Measurements from ENCODE around the gene ORAI3. TPM values are rescaled to one million over a fixed set of nuclear protein-coding genes. Genes with fewer than 3 reads are reported as not detected.

The ORAI3 gene
- total RNA-seq, 2 experiments from 2014 or later: 30.3 to 33.6 TPM

DNA sequence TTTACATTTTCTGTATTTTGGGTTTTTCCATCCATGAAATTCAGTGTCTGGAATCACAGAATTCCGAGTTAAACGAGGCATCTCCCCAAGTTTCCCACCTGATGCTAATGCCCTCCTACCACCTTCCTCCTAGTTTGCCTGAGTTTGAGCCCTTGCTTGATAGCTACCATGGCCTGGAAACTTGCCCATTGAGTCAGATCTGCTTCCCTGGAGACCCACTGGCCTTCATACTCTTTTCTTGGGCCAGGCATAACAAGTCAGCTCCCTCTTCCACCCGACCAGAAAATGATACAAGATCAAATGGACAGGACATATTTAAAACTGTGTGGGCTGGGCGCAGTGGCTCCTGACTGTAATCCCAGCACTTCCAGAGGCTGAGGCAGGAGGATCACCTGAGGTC is 18.9 kb downstream of the ORAI3 start:
- CTCF ChIA-PET: interaction anchor here (1.3 kb wide), 1 partner anchor 123 kb away, joined by 4 read pairs; no protein-coding TSS in a partner anchor
- peaks cover 69% of the 10 kb centered on the region for H3K36me3 Mint-ChIP-seq (ENCODE audit: low read depth)

DNA sequence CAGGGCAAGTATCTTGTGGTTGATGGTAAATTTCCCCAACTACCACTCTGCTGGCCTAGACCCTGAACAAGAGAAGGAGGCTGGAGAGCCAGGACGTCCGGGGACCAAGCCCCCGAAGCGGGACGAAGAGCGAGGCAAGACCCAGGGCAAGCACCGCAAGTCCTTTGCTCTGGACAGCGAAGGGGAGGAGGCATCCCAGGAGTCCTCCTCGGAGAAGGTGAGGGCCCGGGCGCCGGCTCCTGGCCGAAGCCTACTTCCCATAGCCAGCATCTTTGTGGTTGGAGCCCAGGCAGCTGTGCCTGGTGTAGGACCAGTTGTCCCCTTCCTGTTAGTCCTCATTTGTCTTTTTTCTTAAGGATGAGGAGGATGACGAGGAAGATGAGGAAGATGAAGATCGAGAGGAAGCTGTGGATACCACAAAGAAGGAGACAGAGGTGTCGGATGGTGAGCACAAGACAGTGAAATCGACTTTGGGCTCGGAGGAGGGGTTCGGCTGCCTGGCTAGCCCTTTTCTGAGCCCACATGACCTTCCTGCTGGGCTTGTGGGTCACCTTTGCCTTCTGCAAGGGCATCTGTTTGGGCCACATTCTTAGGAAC is 20.5 kb downstream of the ORAI3 start:
- Mint-ChIP-seq H3K9me3 (no peaks in the 10 kb centered on the region), H3K27ac (no peak overlapping the region), H3K27me3 (no peaks in the 10 kb centered on the region), H3K4me3 (no peak overlapping the region), H3K4me1 (no peaks in the 10 kb centered on the region), H3K36me3 (ENCODE audit: low read depth) (peaks cover 72% of the 10 kb centered on the region)
- ChIA-PET CTCF (no interaction called here), POLR2A (no interaction called here)
- no peak for DNase-seq

More for the DNA sequence above, 18.9 kb downstream of the ORAI3 start:
- no peaks in the 10 kb centered on the region for H3K9me3 Mint-ChIP-seq
- no peaks in the 10 kb centered on the region for H3K4me1 Mint-ChIP-seq
- H3K27me3 Mint-ChIP-seq: no peaks in the 10 kb centered on the region
- DNase-seq: no peak
- H3K4me3 Mint-ChIP-seq: no peak overlapping the region
- POLR2A ChIA-PET: no interaction called here
- no peak overlapping the region for H3K27ac Mint-ChIP-seq

- DNase-seq: no peak
- no peaks in the 10 kb centered on the region for H3K27me3 Mint-ChIP-seq
- no peak overlapping the region for H3K27ac Mint-ChIP-seq
- POLR2A ChIA-PET: no interaction called here
- H3K4me3 Mint-ChIP-seq: no peak overlapping the region
- no peaks in the 10 kb centered on the region for H3K9me3 Mint-ChIP-seq
- CTCF ChIA-PET: no interaction called here
- H3K36me3 Mint-ChIP-seq (ENCODE audit: low read depth): peaks cover 67% of the 10 kb centered on the region
- H3K4me1 Mint-ChIP-seq: no peaks in the 10 kb centered on the region
Measured at GRCh38 chr16:30971298-30971697, 22.4 kb downstream of the ORAI3 start.

- Mint-ChIP-seq H3K27me3 (no peaks in the 10 kb centered on the region), H3K27ac (no peak overlapping the region), H3K36me3 (ENCODE audit: low read depth) (peaks cover 63% of the 10 kb centered on the region), H3K9me3 (no peaks in the 10 kb centered on the region), H3K4me1 (no peaks in the 10 kb centered on the region), H3K4me3 (no peak overlapping the region)
- no peak for DNase-seq
- ChIA-PET CTCF (no interaction called here), POLR2A (no interaction called here)
Measured at GRCh38 chr16:30972872-30973271, 24.0 kb downstream of the ORAI3 start.

DNA sequence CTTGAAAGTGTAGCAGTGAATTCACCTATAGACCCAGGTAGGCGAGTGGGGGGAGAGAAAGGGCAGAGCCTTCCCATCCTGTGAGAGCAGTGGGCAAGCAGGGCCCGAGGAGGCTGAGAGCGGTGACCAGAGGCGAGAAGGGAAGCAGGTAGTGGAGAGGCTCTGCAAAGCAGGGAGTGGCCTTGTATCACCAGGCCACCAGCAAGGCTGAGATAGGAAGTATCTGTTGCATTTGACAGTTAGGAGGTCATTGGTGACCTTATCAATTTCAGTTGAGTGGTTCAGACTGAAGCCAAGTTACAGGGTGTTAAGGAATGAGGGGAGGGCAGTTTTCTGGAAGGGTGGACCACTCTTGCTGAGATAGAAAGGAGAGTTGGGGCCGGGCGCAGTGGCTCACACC is 25.5 kb downstream of the ORAI3 start:
- H3K27ac Mint-ChIP-seq: no peak overlapping the region
- H3K27me3 Mint-ChIP-seq: no peaks in the 10 kb centered on the region
- H3K36me3 Mint-ChIP-seq (ENCODE audit: low read depth): peaks cover 63% of the 10 kb centered on the region
- no peaks in the 10 kb centered on the region for H3K4me1 Mint-ChIP-seq
- ChIA-PET POLR2A (no interaction called here), CTCF (no interaction called here)
- no peak for DNase-seq
- no peak overlapping the region for H3K4me3 Mint-ChIP-seq
- no peaks in the 10 kb centered on the region for H3K9me3 Mint-ChIP-seq

GRCh38 chr16:30976486-30976885 is 27.6 kb downstream of the ORAI3 start:
- H3K27me3 Mint-ChIP-seq: no peaks in the 10 kb centered on the region
- no peak overlapping the region for H3K4me3 Mint-ChIP-seq
- POLR2A ChIA-PET: no interaction called here
- no peaks in the 10 kb centered on the region for H3K9me3 Mint-ChIP-seq
- H3K4me1 Mint-ChIP-seq: no peaks in the 10 kb centered on the region
- CTCF ChIA-PET: no interaction called here
- DNase-seq: no peak
- H3K36me3 Mint-ChIP-seq (ENCODE audit: low read depth): peaks cover 56% of the 10 kb centered on the region
- no peak overlapping the region for H3K27ac Mint-ChIP-seq

- no peaks in the 10 kb centered on the region for H3K4me1 Mint-ChIP-seq
- no peak overlapping the region for H3K4me3 Mint-ChIP-seq
- no peaks in the 10 kb centered on the region for H3K9me3 Mint-ChIP-seq
- ChIA-PET CTCF (interaction anchor here (0.7 to 1.1 kb wide), 2 partner anchors 96 to 165 kb away, joined by 4 read pairs; partner anchors contain the start of gene ZNF668), POLR2A (no interaction called here)
- H3K36me3 Mint-ChIP-seq (ENCODE audit: low read depth): peaks cover 52% of the 10 kb centered on the region
- H3K27ac Mint-ChIP-seq: no peak overlapping the region
- H3K27me3 Mint-ChIP-seq: no peaks in the 10 kb centered on the region
- DNase-seq: no peak
Measured at GRCh38 chr16:30977502-30977901, 28.6 kb downstream of the ORAI3 start.

DNA sequence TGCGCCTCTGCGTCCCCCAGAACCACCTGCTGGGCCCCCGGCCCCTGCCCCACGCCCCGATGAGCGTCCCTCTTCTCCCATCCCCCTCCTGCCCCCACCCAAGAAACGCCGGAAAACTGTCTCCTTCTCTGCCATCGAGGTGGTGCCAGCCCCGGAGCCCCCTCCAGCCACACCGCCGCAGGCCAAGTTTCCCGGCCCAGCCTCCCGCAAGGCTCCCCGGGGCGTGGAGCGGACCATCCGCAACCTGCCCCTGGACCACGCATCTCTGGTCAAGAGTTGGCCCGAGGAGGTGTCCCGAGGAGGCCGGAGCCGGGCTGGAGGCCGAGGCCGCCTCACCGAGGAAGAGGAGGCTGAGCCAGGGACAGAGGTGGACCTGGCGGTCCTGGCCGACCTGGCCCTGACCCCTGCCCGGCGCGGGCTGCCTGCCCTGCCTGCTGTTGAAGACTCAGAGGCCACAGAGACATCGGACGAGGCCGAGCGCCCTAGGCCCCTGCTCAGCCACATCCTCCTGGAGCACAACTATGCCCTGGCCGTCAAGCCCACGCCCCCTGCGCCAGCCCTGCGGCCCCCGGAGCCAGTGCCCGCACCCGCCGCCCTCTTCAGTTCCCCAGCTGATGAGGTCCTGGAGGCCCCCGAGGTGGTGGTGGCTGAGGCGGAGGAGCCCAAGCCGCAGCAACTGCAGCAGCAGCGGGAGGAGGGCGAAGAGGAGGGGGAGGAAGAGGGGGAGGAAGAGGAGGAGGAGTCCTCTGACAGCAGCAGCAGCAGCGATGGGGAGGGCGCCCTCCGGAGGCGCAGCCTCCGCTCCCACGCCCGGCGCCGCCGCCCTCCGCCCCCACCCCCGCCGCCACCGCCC is 30.5 kb downstream of the ORAI3 start:
- H3K36me3 Mint-ChIP-seq (ENCODE audit: low read depth): peaks cover 42% of the 10 kb centered on the region
- H3K4me3 Mint-ChIP-seq: no peak overlapping the region
- H3K27me3 Mint-ChIP-seq: no peaks in the 10 kb centered on the region
- H3K4me1 Mint-ChIP-seq: peaks cover 2% of the 10 kb centered on the region
- H3K9me3 Mint-ChIP-seq: no peaks in the 10 kb centered on the region
- H3K27ac Mint-ChIP-seq: no peak overlapping the region
- ChIA-PET CTCF (no interaction called here), POLR2A (interaction anchor here (1.3 kb wide), 1 partner anchor 44 kb away, joined by 3 read pairs; no protein-coding TSS in a partner anchor)
- DNase-seq: no peak

DNA sequence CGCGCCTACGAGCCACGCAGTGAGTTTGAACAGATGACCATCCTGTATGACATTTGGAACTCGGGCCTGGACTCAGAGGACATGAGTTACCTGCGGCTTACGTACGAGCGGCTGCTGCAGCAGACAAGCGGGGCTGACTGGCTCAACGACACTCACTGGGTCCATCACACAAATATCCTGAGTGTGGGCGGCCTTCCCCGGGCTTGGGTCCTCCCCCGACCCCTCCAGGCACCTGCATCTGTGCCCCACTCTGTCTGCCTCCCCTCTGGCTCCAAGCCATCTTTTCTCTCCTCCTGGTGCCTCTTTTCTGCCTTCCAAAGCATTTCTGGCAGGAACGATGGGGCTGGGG is 31.1 kb downstream of the ORAI3 start:
- Mint-ChIP-seq H3K27me3 (no peaks in the 10 kb centered on the region), H3K4me3 (no peak overlapping the region), H3K9me3 (no peaks in the 10 kb centered on the region), H3K27ac (no peak overlapping the region), H3K36me3 (ENCODE audit: low read depth) (peaks cover 39% of the 10 kb centered on the region), H3K4me1 (peaks cover 3% of the 10 kb centered on the region)
- POLR2A ChIA-PET: no interaction called here
- DNase-seq: no peak
- CTCF ChIA-PET: no interaction called here

DNA sequence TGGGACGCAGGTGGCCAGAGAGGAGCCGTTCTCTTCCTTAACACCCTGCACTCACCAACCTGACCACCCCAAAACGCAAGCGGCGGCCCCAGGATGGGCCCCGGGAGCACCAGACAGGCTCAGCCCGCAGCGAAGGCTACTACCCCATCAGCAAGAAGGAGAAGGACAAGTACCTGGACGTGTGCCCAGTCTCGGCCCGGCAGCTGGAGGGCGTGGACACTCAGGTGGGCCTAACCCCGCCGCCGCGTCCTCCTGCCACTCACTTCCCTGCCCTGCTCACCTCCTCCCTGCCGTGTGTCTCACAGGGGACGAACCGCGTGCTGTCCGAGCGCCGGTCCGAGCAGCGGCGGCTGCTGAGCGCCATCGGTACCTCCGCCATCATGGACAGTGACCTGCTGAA is 31.6 kb downstream of the ORAI3 start:
- peaks cover 8% of the 10 kb centered on the region for H3K4me1 Mint-ChIP-seq
- CTCF ChIA-PET: no interaction called here
- no peaks in the 10 kb centered on the region for H3K27me3 Mint-ChIP-seq
- H3K36me3 Mint-ChIP-seq (ENCODE audit: low read depth): peaks cover 39% of the 10 kb centered on the region
- DNase-seq: no peak
- no peaks in the 10 kb centered on the region for H3K9me3 Mint-ChIP-seq
- H3K4me3 Mint-ChIP-seq: no peak overlapping the region
- POLR2A ChIA-PET: no interaction called here
- no peak overlapping the region for H3K27ac Mint-ChIP-seq

DNA sequence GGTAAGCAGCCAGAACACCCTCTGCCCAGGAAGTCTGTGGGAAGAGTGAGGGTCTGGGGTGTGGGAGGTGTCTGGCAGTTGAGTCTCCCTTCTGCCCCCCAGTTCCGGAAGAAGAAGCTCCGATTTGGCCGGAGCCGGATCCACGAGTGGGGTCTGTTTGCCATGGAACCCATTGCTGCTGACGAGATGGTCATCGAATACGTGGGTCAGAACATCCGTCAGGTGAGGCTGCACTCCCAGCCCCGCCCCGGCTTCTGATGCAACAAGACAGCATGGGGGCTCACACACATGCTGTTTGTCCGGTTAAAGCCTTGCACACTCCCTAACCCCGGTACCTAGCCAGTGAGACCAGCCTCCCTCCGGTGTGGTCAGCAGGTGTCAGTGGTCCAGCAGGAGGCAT is 32.1 kb downstream of the ORAI3 start:
- Mint-ChIP-seq H3K4me1 (peaks cover 9% of the 10 kb centered on the region), H3K36me3 (ENCODE audit: low read depth) (peaks cover 34% of the 10 kb centered on the region), H3K27ac (no peak overlapping the region), H3K4me3 (no peak overlapping the region), H3K27me3 (no peaks in the 10 kb centered on the region), H3K9me3 (no peaks in the 10 kb centered on the region)
- ChIA-PET POLR2A (no interaction called here), CTCF (no interaction called here)
- DNase-seq: no peak

GRCh38 chr16:30982548-30983288 is 33.9 kb downstream of the ORAI3 start:
- CTCF ChIA-PET: interaction anchor here (1.0 to 4.1 kb wide), 4 partner anchors 33 to 460 kb away, joined by 3 to 36 read pairs (median 7); partner anchors contain the start of genes ZNF646, ZNF668 and ZNF843

DNA sequence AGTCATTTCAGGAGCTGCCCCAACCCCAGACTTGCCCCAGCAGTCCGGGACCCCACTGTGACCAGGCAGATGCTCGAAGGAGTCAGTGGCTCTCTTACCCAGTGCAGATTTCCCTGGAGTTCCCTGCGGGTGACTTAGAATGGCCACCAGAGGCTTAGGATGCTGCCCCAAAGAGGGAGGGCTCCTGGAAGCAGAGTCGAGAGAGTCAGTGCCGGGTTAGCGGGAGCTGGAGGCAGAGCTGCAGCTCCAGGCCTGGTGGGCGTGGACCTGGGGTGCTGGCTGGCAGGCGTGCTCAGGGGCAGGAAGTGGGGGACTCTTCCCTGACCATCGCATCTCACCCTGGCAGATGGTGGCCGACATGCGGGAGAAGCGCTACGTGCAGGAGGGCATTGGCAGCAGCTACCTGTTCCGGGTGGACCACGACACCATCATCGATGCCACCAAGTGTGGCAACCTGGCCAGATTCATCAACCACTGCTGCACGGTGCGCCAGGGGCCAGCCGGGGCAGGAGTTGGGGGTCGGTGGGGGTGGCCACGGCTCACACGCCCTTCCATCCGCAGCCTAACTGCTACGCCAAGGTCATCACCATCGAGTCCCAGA is 34.5 kb downstream of the ORAI3 start:
- peaks cover 25% of the 10 kb centered on the region for H3K36me3 Mint-ChIP-seq (ENCODE audit: low read depth)
- H3K27ac Mint-ChIP-seq: no peak overlapping the region
- peaks cover 14% of the 10 kb centered on the region for H3K4me1 Mint-ChIP-seq
- no peak for DNase-seq
- H3K27me3 Mint-ChIP-seq: no peaks in the 10 kb centered on the region
- ChIA-PET CTCF (interaction anchor here (1.1 to 4.1 kb wide), 4 partner anchors 33 to 159 kb away, joined by 3 to 36 read pairs (median 18); partner anchors contain the start of genes VKORC1, ZNF646 and ZNF668), POLR2A (interaction anchor here (1.2 to 1.4 kb wide), 2 partner anchors 26 to 159 kb away, joined by 4 read pairs; partner anchors contain the start of gene SETD1A)
- no peak overlapping the region for H3K4me3 Mint-ChIP-seq
- H3K9me3 Mint-ChIP-seq: no peaks in the 10 kb centered on the region

More at GRCh38 chr16:30982548-30983288, 33.9 kb downstream of the ORAI3 start:
- no peak for DNase-seq
- Mint-ChIP-seq H3K36me3 (ENCODE audit: low read depth) (peaks cover 28% of the 10 kb centered on the region), H3K4me1 (peaks cover 14% of the 10 kb centered on the region), H3K4me3 (no peak overlapping the region), H3K27me3 (no peaks in the 10 kb centered on the region), H3K9me3 (no peaks in the 10 kb centered on the region), H3K27ac (no peak overlapping the region)
- POLR2A ChIA-PET: interaction anchor here (1.1 to 1.4 kb wide), 2 partner anchors 159 to 160 kb away, joined by 4 to 5 read pairs; no protein-coding TSS in a partner anchor

All from activated CD4-positive, alpha-beta memory T cell treated with anti-CD3 and anti-CD28 coated beads, Interleukin-2, amount 10 ng/mL, durations not matched to agents 7 days and 5 days (primary cell).